ENCODE data around the gene AFF1.
"Not testable (repeated sequence)": the region's sequence is repeated elsewhere in the genome, so short reads cannot be mapped to it uniquely, and the experiment has no call there.

The AFF1 gene

DNA sequence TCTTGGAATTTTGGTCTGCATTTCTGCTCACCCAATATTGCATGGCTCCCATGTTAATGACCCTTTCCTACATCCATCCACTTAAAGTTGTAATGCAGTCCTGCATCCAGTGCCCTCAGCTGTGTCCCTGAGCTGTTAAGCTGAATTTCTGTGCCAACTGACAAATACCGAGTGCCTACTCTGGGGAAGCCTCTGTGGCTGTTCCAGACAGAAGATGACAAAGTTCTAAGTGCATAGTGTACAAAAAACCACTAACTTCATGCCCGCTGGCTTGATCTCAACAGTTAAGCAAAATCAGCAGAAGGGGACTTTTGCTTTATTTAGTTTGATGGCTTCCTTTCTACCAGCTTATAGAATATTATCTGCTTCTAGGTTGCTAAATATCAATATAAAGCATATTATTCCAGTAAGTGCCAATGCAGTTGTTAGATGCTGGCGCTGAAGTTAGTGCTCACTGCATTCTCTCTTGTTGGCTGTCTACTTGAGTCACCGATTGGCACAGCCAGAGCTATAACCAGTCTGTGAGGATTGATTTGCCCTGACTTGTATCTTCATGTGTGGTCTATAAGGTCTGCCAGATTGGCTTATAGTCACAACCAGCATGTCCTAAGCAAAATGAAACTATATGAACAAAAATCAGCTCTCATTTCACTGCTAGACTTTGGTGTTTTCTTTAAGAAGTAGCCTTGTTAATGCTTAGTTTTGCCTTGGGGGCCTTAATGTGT is 186.7 kb downstream of the AFF1 start:
- DNase-seq = no peak

- peak; percentile 82 for DNase-seq
These were observed 187.4 kb downstream of the AFF1 start for GRCh38 chr4:87122252-87122651.

GRCh38 chr4:87126056-87126455 is 191.2 kb downstream of the AFF1 start:
- no peak for DNase-seq

DNA sequence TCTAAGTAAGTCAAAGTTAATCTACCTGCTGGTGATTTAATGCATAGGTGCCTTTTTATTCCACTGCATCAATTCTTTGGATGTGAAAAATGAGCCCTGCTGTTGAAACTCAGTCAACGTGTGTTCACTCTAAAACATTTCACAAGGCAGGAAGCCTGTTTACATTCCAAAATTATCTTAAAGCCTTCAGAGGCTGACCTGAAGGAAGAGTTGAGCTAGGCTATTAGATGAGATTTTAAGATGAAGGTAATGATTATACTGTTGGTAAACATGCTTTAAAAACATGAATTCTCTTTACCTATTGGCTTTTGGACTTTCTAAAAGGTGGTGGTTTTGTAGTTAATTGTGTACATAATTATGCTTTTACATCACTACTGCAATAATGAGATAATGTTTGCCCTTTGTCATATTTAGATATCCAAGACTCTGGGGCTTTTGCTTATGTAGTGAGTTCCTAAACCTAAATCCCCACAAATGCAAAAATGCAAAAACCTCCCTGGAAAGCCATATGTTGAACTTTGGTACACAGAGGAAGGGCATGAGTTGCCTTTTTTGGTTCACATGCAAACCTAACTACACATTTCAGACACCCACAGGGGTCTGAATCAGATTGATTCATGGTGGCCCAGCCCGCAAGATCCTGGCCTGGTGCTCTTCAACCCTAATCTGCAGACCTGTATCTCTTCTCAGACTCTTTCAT is 193.3 kb downstream of the AFF1 start:
- DNase-seq = no peak

- no peak for DNase-seq
These were observed 194.9 kb downstream of the AFF1 start for GRCh38 chr4:87129681-87130080.

GRCh38 chr4:87130985-87131703 is 196.3 kb downstream of the AFF1 start:
- DNase-seq = peak; percentile 26

DNA sequence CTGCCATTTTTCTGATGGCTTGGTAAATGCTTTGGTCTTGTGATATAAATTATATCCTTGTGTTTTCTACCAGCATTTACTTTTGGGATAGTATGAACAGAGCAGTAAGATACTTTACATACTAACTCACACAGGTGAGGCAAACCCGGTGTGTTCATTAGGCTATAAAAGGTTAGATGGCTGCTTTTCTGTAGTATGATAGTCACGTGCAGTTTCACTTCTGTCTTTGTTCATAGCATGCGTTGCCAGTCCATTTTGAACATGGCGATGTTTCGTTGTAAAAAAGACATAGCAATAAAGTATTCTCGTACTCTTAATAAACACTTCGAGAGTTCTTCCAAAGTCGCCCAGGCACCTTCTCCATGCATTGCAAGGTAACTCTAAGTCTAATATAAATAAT is 197.2 kb downstream of the AFF1 start:
- no peak for DNase-seq

DNA sequence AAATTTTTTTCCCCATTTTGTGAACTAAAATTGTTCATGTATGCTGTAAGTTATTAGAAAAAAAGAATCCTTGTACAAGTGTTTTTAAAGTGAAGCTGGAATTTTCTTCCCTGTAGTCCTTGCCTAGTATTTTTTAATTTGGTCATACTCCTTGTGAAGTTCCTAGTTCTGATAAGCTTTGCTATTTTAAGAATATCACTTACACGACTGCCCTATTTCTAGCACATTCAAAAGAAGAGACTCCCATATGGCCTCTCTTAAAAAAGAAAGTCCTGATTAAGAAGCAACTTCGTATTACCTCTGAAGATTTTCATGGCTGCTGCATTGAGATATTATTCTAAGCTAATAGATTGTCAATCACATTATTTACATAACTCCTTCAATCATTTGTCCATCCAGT is 198.4 kb downstream of the AFF1 start:
- DNase-seq = no peak

DNA sequence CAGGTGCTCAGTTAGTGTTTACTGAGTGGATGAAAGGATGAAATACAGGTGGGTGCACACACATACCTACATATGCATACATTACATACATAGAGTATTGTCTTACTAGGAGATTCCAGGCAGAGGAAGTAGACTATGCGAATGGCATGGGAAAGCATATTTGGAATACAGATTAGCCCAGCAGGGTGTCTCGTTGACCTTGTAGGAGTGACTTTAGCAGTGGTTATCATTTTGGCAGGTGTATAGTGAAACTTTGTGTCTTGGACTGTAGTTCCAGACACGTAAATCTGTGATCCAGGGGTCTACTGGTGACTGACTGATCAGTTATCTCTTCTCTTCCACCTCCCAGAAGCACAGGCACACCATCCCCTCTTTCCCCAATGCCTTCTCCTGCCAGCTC is 199.3 kb downstream of the AFF1 start:
- DNase-seq = no peak

- no peak for DNase-seq
These were observed 206.6 kb downstream of the AFF1 start for GRCh38 chr4:87141428-87141827.

DNA sequence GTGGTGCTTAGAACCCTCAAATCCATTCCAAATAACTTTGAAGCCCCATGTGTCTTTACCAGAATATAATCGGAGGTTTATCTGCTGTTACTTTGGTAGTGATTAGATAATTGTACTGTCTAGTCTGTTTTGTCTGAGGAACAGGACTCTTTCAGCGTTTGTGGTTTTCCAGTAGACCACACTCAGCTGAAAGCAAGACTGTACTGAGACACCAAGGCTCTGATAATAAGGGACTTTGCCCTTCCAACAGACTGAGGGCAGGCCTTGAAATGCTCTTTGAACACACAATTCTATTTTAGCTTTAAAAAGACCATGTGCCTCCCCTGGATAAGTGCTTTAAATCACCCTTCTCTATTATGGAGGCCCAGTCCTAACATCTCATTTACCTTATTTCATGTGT is 209.5 kb downstream of the AFF1 start:
- no peak for DNase-seq

GRCh38 chr4:87145934-87146333 is 211.1 kb downstream of the AFF1 start:
- DNase-seq = not testable (repeated sequence)

DNA sequence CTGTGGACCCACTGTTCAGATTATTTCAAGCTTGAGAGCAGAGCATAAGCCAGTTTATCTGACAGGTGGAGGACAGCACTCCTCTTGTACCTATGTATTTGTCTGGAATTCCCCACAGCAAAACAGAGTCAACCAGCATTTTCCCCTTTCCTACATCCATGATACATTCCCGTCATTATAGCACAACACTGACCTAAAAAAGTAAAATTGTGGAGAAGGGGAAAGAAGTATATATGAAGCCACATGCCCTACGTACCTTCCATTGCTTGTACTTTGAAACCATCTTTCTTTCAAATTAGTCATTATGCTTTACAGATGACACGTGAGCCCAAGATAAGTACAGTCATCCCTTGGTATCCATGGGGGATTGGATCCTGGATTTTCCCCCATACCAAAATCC is 212.3 kb downstream of the AFF1 start:
- DNase-seq = no peak

- DNase-seq = peak; percentile 86
These were observed 215.9 kb downstream of the AFF1 start for GRCh38 chr4:87150498-87151261.

DNA sequence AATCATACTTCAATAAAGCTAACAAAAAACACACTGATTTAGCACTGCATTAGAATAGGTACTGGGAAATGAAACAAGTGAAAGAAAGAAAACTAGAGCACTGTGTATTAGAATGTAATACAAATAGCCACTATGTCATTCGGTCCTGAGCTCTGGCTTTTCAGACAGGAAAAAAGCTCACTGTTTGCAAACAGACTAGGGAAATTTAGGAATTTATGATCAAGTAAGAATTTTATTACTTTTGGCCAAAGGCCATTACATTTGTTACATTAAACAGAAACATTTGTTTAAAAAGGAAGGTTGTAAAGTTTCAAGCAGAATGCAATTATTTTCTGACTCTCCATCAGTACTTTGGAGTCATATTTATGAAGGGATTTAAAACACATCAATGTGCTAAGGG is 216.9 kb downstream of the AFF1 start:
- no peak for DNase-seq

DNA sequence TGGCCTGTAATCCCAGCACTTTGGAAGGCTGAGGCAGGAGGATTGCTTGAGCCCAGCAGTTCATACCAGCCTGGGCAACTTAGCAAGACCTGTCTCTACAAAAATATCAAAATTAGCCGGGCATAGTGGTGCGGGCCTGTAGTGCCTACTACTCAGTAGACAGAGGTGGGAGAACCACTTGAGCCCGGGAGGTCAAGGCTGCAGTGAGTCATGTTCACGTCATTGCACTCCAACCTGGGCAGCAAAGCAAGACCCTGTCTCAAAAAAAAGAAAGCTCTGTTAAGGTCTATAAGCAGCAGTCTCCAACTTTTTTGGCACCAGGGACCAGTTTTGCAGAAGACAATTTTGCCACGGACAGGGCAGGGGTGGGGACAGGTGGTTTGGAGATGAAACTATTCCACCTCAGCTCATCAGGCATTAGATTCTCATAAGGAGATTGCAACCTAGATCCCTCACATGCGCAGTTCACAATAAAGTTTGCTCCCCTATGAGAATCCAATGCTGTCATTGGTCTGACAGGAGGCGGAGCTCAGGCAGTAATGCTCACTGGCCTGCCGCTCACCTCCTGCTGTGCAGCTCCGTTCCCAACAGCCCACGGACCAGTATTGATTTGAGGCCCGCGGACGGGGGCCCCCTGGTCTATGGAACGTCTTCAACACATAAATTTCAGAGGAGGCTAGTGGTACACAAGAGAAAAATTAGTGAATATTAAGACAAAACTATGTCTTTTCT is 217.7 kb downstream of the AFF1 start:
- DNase-seq = no peak

GRCh38 chr4:87153078-87153870 is 218.5 kb downstream of the AFF1 start:
- DNase-seq = no peak

- DNase-seq = no peak
These were observed 231.1 kb downstream of the AFF1 start for GRCh38 chr4:87165892-87166291.

GRCh38 chr4:87166296-87166854 is 231.6 kb downstream of the AFF1 start:
- DNase-seq = no peak

- no peak for DNase-seq
These were observed 237.1 kb downstream of the AFF1 start for GRCh38 chr4:87171944-87172343.

DNA sequence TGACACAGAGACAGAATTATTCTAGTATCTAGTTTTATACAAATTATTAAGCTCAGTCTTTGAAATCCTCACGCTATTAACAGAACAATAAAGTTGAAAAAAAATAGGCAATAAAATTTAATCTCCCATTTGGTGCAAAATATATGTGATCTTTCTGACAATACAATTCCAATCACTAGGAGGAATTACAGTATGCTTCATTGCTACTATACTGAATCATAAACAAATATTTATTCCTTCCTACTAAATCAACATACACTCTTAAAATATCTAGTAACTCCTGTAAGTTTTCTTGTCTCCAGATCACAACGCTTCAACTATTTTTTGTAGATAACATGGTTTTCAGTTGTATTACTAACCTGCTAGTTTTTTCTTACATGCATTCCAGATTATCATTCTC is 239.9 kb downstream of the AFF1 start:
- no peak for DNase-seq

Measured in NCI-H510A treated with DMSO at 0.1 percent for 48 hours (cell line).